Activated CD4-positive, alpha-beta T cell treated with anti-CD3 and anti-CD28 coated beads, Interleukin-2, amount 10 ng/mL, durations not matched to agents 7 days and 5 days (primary cell): Measurements from ENCODE around the gene PARP15. TPM values are rescaled to one million over a fixed set of nuclear protein-coding genes. Genes with fewer than 3 reads are reported as not detected.

Source experiments
- CTCF ChIA-PET: fragments of 350-600 bp; sonication (Branson Sonifier 250); formaldehyde crosslinking; loops from one replicate; lab custom pipeline; 2021; ENCODE audit warnings: antibody characterized with exemption; lab: Charles Lee
- POLR2A ChIA-PET: fragments of 350-600 bp; sonication (Branson Sonifier 250); formaldehyde crosslinking; loops from one replicate; lab custom pipeline; 2021; ENCODE audit warnings: antibody characterized with exemption; lab: Charles Lee
- DNase-seq: peaks from one replicate; pipeline ENCODE4 v3.0.0-alpha.2; 2020
- H3K27ac Mint-ChIP-seq: one replicate; pipeline ENCODE4 v1.8.0; 2021; ENCODE audit warnings: mild to moderate bottlenecking, moderate library complexity, mixed read lengths
- H3K27me3 Mint-ChIP-seq: one replicate; pipeline ENCODE4 v1.8.0; 2021; ENCODE audit warnings: mixed read lengths
- H3K36me3 Mint-ChIP-seq: one replicate; pipeline ENCODE4 v1.8.0; 2021; ENCODE audit warnings: low read depth, mixed read lengths
- H3K4me1 Mint-ChIP-seq: one replicate; pipeline ENCODE4 v1.8.0; 2021; ENCODE audit warnings: mixed read lengths
- H3K4me3 Mint-ChIP-seq: one replicate; pipeline ENCODE4 v1.8.0; 2021; ENCODE audit warnings: mild to moderate bottlenecking, moderate library complexity, mixed read lengths
- H3K9me3 Mint-ChIP-seq: one replicate; pipeline ENCODE4 v1.8.0; 2021; ENCODE audit warnings: mixed read lengths
- total RNA-seq, 2 experiments: library from RNA; stranded (reverse); gene quantifications; one replicate each; pipeline ENCODE4 v1.2.3, GENCODE V29; 2021

PARP15 gene
- total RNA-seq, 2 experiments from 2014 or later, result 39.8 to 40.9 TPM

GRCh38 chr3:122578069-122578740 is 755 bp downstream of the PARP15 start:
- Mint-ChIP-seq H3K27ac (peak overlapping the region; percentile 99), H3K27me3 (no peaks in the 10 kb centered on the region), H3K36me3 (peaks cover 67% of the 10 kb centered on the region), H3K4me3 (peak overlapping the region; percentile 100), H3K9me3 (peaks cover 20% of the 10 kb centered on the region), H3K4me1 (peaks cover 61% of the 10 kb centered on the region)
- ChIA-PET CTCF (interaction anchor here (0.8 to 2.1 kb wide), 3 partner anchors 18 to 101 kb away, joined by 3 to 10 read pairs (median 4); no protein-coding TSS in a partner anchor), POLR2A (interaction anchor here (1.2 kb wide), 1 partner anchor 14 kb away, joined by 7 read pairs; the partner anchor contains the start of genes DTX3L and PARP9)
- DNase-seq, result no peak

- no peak for DNase-seq
- Mint-ChIP-seq H3K9me3 (peaks cover 28% of the 10 kb centered on the region), H3K4me3 (no peak overlapping the region), H3K36me3 (peaks cover 68% of the 10 kb centered on the region), H3K27ac (no peak overlapping the region), H3K4me1 (peaks cover 47% of the 10 kb centered on the region), H3K27me3 (no peaks in the 10 kb centered on the region)
- POLR2A ChIA-PET, result no interaction called here
- CTCF ChIA-PET, result no interaction called here
Observed at GRCh38 chr3:122580470-122580869, 3.0 kb downstream of the PARP15 start.

- POLR2A ChIA-PET, result no interaction called here
- Mint-ChIP-seq H3K9me3 (peaks cover 28% of the 10 kb centered on the region), H3K36me3 (peaks cover 67% of the 10 kb centered on the region), H3K4me1 (peaks cover 39% of the 10 kb centered on the region), H3K4me3 (no peak overlapping the region), H3K27me3 (no peaks in the 10 kb centered on the region), H3K27ac (no peak overlapping the region)
- no peak for DNase-seq
- CTCF ChIA-PET, result interaction anchor here (0.6 to 1.4 kb wide), 3 partner anchors 17 to 106 kb away, joined by 3 to 5 read pairs (median 4); partner anchors contain the start of genes DTX3L and PARP9
Observed at GRCh38 chr3:122581622-122582021, 4.2 kb downstream of the PARP15 start.

GRCh38 chr3:122582390-122582789 is 4.9 kb downstream of the PARP15 start:
- H3K4me3 Mint-ChIP-seq, result no peak overlapping the region
- CTCF ChIA-PET, result interaction anchor here (0.6 to 1.4 kb wide), 3 partner anchors 18 to 483 kb away, joined by 3 to 4 read pairs (median 3); partner anchors contain the start of genes DTX3L and PARP9
- POLR2A ChIA-PET, result interaction anchor here (0.7 kb wide), 1 partner anchor 17 kb away, joined by 8 read pairs; no protein-coding TSS in a partner anchor
- peaks cover 69% of the 10 kb centered on the region for H3K36me3 Mint-ChIP-seq
- no peak for DNase-seq
- peaks cover 28% of the 10 kb centered on the region for H3K9me3 Mint-ChIP-seq
- no peaks in the 10 kb centered on the region for H3K27me3 Mint-ChIP-seq
- H3K4me1 Mint-ChIP-seq, result peaks cover 37% of the 10 kb centered on the region
- H3K27ac Mint-ChIP-seq, result no peak overlapping the region

- Mint-ChIP-seq H3K4me1 (peaks cover 21% of the 10 kb centered on the region), H3K27ac (no peak overlapping the region), H3K9me3 (peaks cover 23% of the 10 kb centered on the region), H3K36me3 (peaks cover 51% of the 10 kb centered on the region), H3K27me3 (no peaks in the 10 kb centered on the region), H3K4me3 (no peak overlapping the region)
- ChIA-PET CTCF (no interaction called here), POLR2A (no interaction called here)
- no peak for DNase-seq
Observed at GRCh38 chr3:122586098-122586497, 8.6 kb downstream of the PARP15 start.

- peaks cover 48% of the 10 kb centered on the region for H3K36me3 Mint-ChIP-seq
- CTCF ChIA-PET, result interaction anchor here (0.9 kb wide), 1 partner anchor 12 kb away, joined by 3 read pairs; no protein-coding TSS in a partner anchor
- H3K27me3 Mint-ChIP-seq, result no peaks in the 10 kb centered on the region
- DNase-seq, result no peak
- peaks cover 19% of the 10 kb centered on the region for H3K4me1 Mint-ChIP-seq
- peaks cover 16% of the 10 kb centered on the region for H3K9me3 Mint-ChIP-seq
- POLR2A ChIA-PET, result no interaction called here
- H3K27ac Mint-ChIP-seq, result no peak overlapping the region
- no peak overlapping the region for H3K4me3 Mint-ChIP-seq
Observed at GRCh38 chr3:122586773-122587485, 9.5 kb downstream of the PARP15 start.

- Mint-ChIP-seq H3K9me3 (peaks cover 11% of the 10 kb centered on the region), H3K4me3 (no peak overlapping the region), H3K27me3 (no peaks in the 10 kb centered on the region), H3K27ac (no peak overlapping the region), H3K36me3 (peaks cover 46% of the 10 kb centered on the region), H3K4me1 (peaks cover 19% of the 10 kb centered on the region)
- ChIA-PET CTCF (interaction anchor here (0.6 to 0.9 kb wide), 2 partner anchors 13 to 68 kb away, joined by 3 read pairs; no protein-coding TSS in a partner anchor), POLR2A (no interaction called here)
- DNase-seq, result no peak
Observed at GRCh38 chr3:122587572-122587971, 10.1 kb downstream of the PARP15 start.

- Mint-ChIP-seq H3K27ac (no peak overlapping the region), H3K36me3 (peaks cover 33% of the 10 kb centered on the region), H3K27me3 (no peaks in the 10 kb centered on the region), H3K4me3 (no peak overlapping the region), H3K4me1 (peaks cover 16% of the 10 kb centered on the region), H3K9me3 (peaks cover 2% of the 10 kb centered on the region)
- CTCF ChIA-PET, result no interaction called here
- POLR2A ChIA-PET, result no interaction called here
- DNase-seq, result no peak
Observed at GRCh38 chr3:122589297-122589696, 11.8 kb downstream of the PARP15 start.

- POLR2A ChIA-PET, result no interaction called here
- Mint-ChIP-seq H3K4me1 (peaks cover 14% of the 10 kb centered on the region), H3K36me3 (peaks cover 26% of the 10 kb centered on the region), H3K27me3 (no peaks in the 10 kb centered on the region), H3K4me3 (no peak overlapping the region), H3K9me3 (no peaks in the 10 kb centered on the region), H3K27ac (no peak overlapping the region)
- CTCF ChIA-PET, result no interaction called here
- DNase-seq, result no peak
Observed at GRCh38 chr3:122590610-122591009, 13.2 kb downstream of the PARP15 start.

GRCh38 chr3:122594025-122594424 is 16.6 kb downstream of the PARP15 start:
- Mint-ChIP-seq H3K9me3 (peaks cover 2% of the 10 kb centered on the region), H3K36me3 (peaks cover 30% of the 10 kb centered on the region), H3K4me1 (peaks cover 6% of the 10 kb centered on the region), H3K27me3 (no peaks in the 10 kb centered on the region), H3K27ac (no peak overlapping the region), H3K4me3 (no peak overlapping the region)
- ChIA-PET CTCF (interaction anchor here (0.6 to 1.2 kb wide), 4 partner anchors 10 to 130 kb away, joined by 3 to 6 read pairs (median 4); no protein-coding TSS in a partner anchor), POLR2A (no interaction called here)
- no peak for DNase-seq

GRCh38 chr3:122598151-122598550 is 20.7 kb downstream of the PARP15 start:
- H3K36me3 Mint-ChIP-seq, result peaks cover 39% of the 10 kb centered on the region
- CTCF ChIA-PET, result no interaction called here
- no peak overlapping the region for H3K4me3 Mint-ChIP-seq
- H3K27ac Mint-ChIP-seq, result no peak overlapping the region
- POLR2A ChIA-PET, result interaction anchor here (0.7 kb wide), 1 partner anchor 114 kb away, joined by 4 read pairs; no protein-coding TSS in a partner anchor
- peaks cover 8% of the 10 kb centered on the region for H3K4me1 Mint-ChIP-seq
- H3K27me3 Mint-ChIP-seq, result no peaks in the 10 kb centered on the region
- peaks cover 5% of the 10 kb centered on the region for H3K9me3 Mint-ChIP-seq
- DNase-seq, result no peak

GRCh38 chr3:122598556-122598955 is 21.1 kb downstream of the PARP15 start:
- ChIA-PET POLR2A (interaction anchor here (0.7 kb wide), 1 partner anchor 113 kb away, joined by 4 read pairs; no protein-coding TSS in a partner anchor), CTCF (no interaction called here)
- Mint-ChIP-seq H3K9me3 (peaks cover 5% of the 10 kb centered on the region), H3K4me1 (peaks cover 10% of the 10 kb centered on the region), H3K4me3 (no peak overlapping the region), H3K27me3 (no peaks in the 10 kb centered on the region), H3K36me3 (peaks cover 43% of the 10 kb centered on the region), H3K27ac (no peak overlapping the region)
- DNase-seq, result no peak
